C4-2B (cell line): ENCODE results near the gene SUOX.
A peak's percentile ranks its signal among the peaks of the same experiment; 100 is the strongest.

ENCODE experiments used
- H3K27ac ChIP-seq: fragments of 450-650 bp; 2 replicates; pipeline ENCODE4 v1.5.1; 2017
- CTCF ChIP-seq: fragments of 450-650 bp; conservative IDR thresholded peaks from 2 replicates; pipeline ENCODE4 v1.5.1; 2017; ENCODE audit warnings: mild to moderate bottlenecking
- ZFX ChIP-seq: fragments of 450-650 bp; IDR thresholded peaks from 2 replicates; pipeline ENCODE4 v1.6.1; 2017

Gene SUOX

GRCh38 chr12:55996715-55997534, at the start of gene SUOX:
Gene SUOX (plus strand): TSS chr12:55997276. CDS start chr12:56002222, 4,946 bp downstream.
- H3K27ac ChIP-seq, result peak within 1 kb of the TSS; percentile 85
- TF ChIP-seq CTCF (no peak), ZFX (no peak)

- H3K27ac ChIP-seq, result peak overlapping the region; percentile 20
- no peak for TF ChIP-seq CTCF
- TF ChIP-seq ZFX, result no peak
These were observed 41.7 kb upstream of the SUOX start for GRCh38 chr12:55955344-55955743.

GRCh38 chr12:55955800-55956508, 41.1 kb upstream of the SUOX start:
- no peak for TF ChIP-seq ZFX
- no peak; the same call in 1 of the 2 replicates for TF ChIP-seq CTCF
- H3K27ac ChIP-seq, result peak overlapping the region; percentile 20

GRCh38 chr12:55957106-55957859, 39.8 kb upstream of the SUOX start:
- H3K27ac ChIP-seq, result peak overlapping the region; percentile 56
- no peak for TF ChIP-seq CTCF
- TF ChIP-seq ZFX, result no peak

- no peak overlapping the region for H3K27ac ChIP-seq
- TF ChIP-seq CTCF (no peak), ZFX (no peak)
These were observed 33.3 kb upstream of the SUOX start for GRCh38 chr12:55963760-55964159.

GRCh38 chr12:55965240-55965639, 31.8 kb upstream of the SUOX start:
- no peak for TF ChIP-seq CTCF
- no peak for TF ChIP-seq ZFX
- no peak overlapping the region for H3K27ac ChIP-seq
